WTC11 (cell line): Measurements from ENCODE around the gene APOBR. TPM values are rescaled to one million over a fixed set of nuclear protein-coding genes. Genes with fewer than 3 reads are reported as not detected.

ENCODE experiments used
- ATAC-seq: fragments of 200-7000 bp; cut with Tn5 transposase; 2 replicates; pipeline ENCODE4 v1.10.0; 2021; ENCODE audit warnings: mild to moderate bottlenecking, moderate library complexity
- CTCF ChIA-PET: fragments of 300-600 bp; sonication (Branson Sonifier 250); formaldehyde crosslinking; loops from one replicate; lab custom pipeline; 2021; ENCODE audit warnings: antibody characterized with exemption; lab: Charles Lee
- POLR2A ChIA-PET: fragments of 350-600 bp; sonication (Branson Sonifier 250); formaldehyde crosslinking; loops from one replicate; lab custom pipeline; 2021; ENCODE audit warnings: antibody characterized with exemption; lab: Charles Lee
- DNase-seq: peaks from one replicate; pipeline ENCODE4 v3.0.0; 2021; ENCODE audit warnings: low spot score
- H3K27ac Mint-ChIP-seq: 2 replicates; pipeline ENCODE4 v1.8.0; 2021; ENCODE audit warnings: mixed read lengths
- H3K27me3 Mint-ChIP-seq: 2 replicates; pipeline ENCODE4 v1.8.0; 2021; ENCODE audit warnings: low read depth, mild to moderate bottlenecking, moderate library complexity, mixed read lengths
- H3K36me3 Mint-ChIP-seq: 2 replicates; pipeline ENCODE4 v1.8.0; 2021; ENCODE audit warnings: mixed read lengths
- H3K4me1 Mint-ChIP-seq: 2 replicates; pipeline ENCODE4 v1.8.0; 2022; ENCODE audit warnings: mixed read lengths
- H3K4me3 Mint-ChIP-seq: 2 replicates; pipeline ENCODE4 v1.8.0; 2021; ENCODE audit warnings: mild to moderate bottlenecking, moderate library complexity, mixed read lengths
- H3K9me3 Mint-ChIP-seq: 2 replicates; pipeline ENCODE4 v1.8.0; 2021; ENCODE audit warnings: mixed read lengths
- CREB1 ChIP-seq: sonication (generic); formaldehyde crosslinking; IDR thresholded peaks from 2 replicates; pipeline ENCODE4 v1.8.0; 2023; ENCODE audit warnings: mild to moderate bottlenecking, missing genetic modification reagents
- ELF4 ChIP-seq: sonication (generic); formaldehyde crosslinking; IDR thresholded peaks from 2 replicates; pipeline ENCODE4 v1.8.1; 2022; ENCODE audit warnings: low read depth, mild to moderate bottlenecking, moderate library complexity, missing genetic modification reagents
- ESRRA ChIP-seq: sonication (generic); formaldehyde crosslinking; IDR thresholded peaks from 2 replicates; pipeline ENCODE4 v1.8.1; 2022; ENCODE audit warnings: mild to moderate bottlenecking, missing genetic modification reagents, borderline replicate concordance
- GRHL2 ChIP-seq: fragments of 250-450 bp; sonication (Bioruptor Pico); IDR thresholded peaks from 2 replicates; pipeline ENCODE4 v1.8.0; 2022; ENCODE audit warnings: mild to moderate bottlenecking, moderate library complexity; ENCODE audit not compliant: insufficient replicate concordance, severe bottlenecking
- HMGXB4 ChIP-seq: sonication (generic); formaldehyde crosslinking; IDR thresholded peaks from 2 replicates; pipeline ENCODE4 v1.8.1; 2023; ENCODE audit warnings: mild to moderate bottlenecking, moderate library complexity, missing genetic modification reagents
- JUN ChIP-seq: sonication (generic); formaldehyde crosslinking; IDR thresholded peaks from 2 replicates; pipeline ENCODE4 v1.8.0; 2023; ENCODE audit warnings: mild to moderate bottlenecking, missing genetic modification reagents
- SP1 ChIP-seq: sonication (generic); formaldehyde crosslinking; conservative IDR thresholded peaks from 2 replicates; pipeline ENCODE4 v1.8.1; 2022; ENCODE audit warnings: missing genetic modification reagents
- TP53 ChIP-seq: sonication (generic); formaldehyde crosslinking; IDR thresholded peaks from 2 replicates; pipeline ENCODE4 v1.8.1; 2023; ENCODE audit warnings: mild to moderate bottlenecking, missing genetic modification reagents
- ZNF219 ChIP-seq: sonication (generic); formaldehyde crosslinking; IDR thresholded peaks from 2 replicates; pipeline ENCODE4 v1.8.0; 2023; ENCODE audit warnings: missing genetic modification reagents, mild to moderate bottlenecking, borderline replicate concordance
- ZNF396 ChIP-seq: fragments of 250-450 bp; sonication (Bioruptor Pico); IDR thresholded peaks from 2 replicates; pipeline ENCODE4 v1.8.0; 2021; ENCODE audit warnings: mild to moderate bottlenecking, moderate library complexity, borderline replicate concordance
- ZNF532 ChIP-seq: fragments of 250-450 bp; sonication (Bioruptor Pico); IDR thresholded peaks from 2 replicates; pipeline ENCODE4 v1.9.0; 2021; ENCODE audit warnings: mild to moderate bottlenecking, borderline replicate concordance
- total RNA-seq: library from RNA; stranded (reverse); gene quantifications from 3 replicates; pipeline ENCODE4 v1.2.3, GENCODE V29; 2021
- TF ChIP-seq, protein P1 (sequence below): sonication (generic); formaldehyde crosslinking; conservative IDR thresholded peaks from 2 replicates; pipeline ENCODE4 v1.8.1; 2023; ENCODE audit warnings: mild to moderate bottlenecking, low read depth, missing genetic modification reagents, moderate library complexity
- TF ChIP-seq, protein P2 (sequence below): sonication (generic); formaldehyde crosslinking; IDR thresholded peaks from 2 replicates; pipeline ENCODE4 v1.8.1; 2022; ENCODE audit warnings: low read depth, mild to moderate bottlenecking, moderate library complexity, missing genetic modification reagents, borderline replicate concordance
- TF ChIP-seq, protein P3 (sequence below): sonication (generic); formaldehyde crosslinking; IDR thresholded peaks from 2 replicates; pipeline ENCODE4 v1.8.0; 2023; ENCODE audit warnings: missing genetic modification reagents, mild to moderate bottlenecking, borderline replicate concordance
- TF ChIP-seq, protein P4 (sequence below): sonication (generic); formaldehyde crosslinking; IDR thresholded peaks from 2 replicates; pipeline ENCODE4 v1.8.1; 2023; ENCODE audit warnings: mild to moderate bottlenecking, missing genetic modification reagents, moderate library complexity

APOBR gene
- total RNA-seq, 1 experiment from 2014 or later, result not detected

- ATAC-seq (no peak), DNase-seq (no peak)
- Mint-ChIP-seq H3K36me3 (no peaks in the 10 kb centered on the region), H3K9me3 (no peaks in the 10 kb centered on the region), H3K4me1 (no peaks in the 10 kb centered on the region), H3K4me3 (no peak overlapping the region), H3K27ac (no peak overlapping the region), H3K27me3 (peaks cover 20% of the 10 kb centered on the region)
- ChIA-PET POLR2A (no interaction called here), CTCF (interaction anchor here (0.6 kb wide), 1 partner anchor 24 kb away, joined by 4 read pairs; the partner anchor contains the start of gene NPIPB7)
- TF ChIP-seq GRHL2 (CRISPR knock-in tag) (no peak), ZNF396 (CRISPR knock-in tag) (no peak), HMGXB4 (CRISPR knock-in tag) (no peak), JUN (CRISPR knock-in tag) (no peak), ESRRA (CRISPR knock-in tag) (no peak), CREB1 (CRISPR knock-in tag) (no peak), ZNF532 (CRISPR knock-in tag) (no peak), TP53 (CRISPR knock-in tag) (no peak), ELF4 (CRISPR knock-in tag) (no peak), SP1 (CRISPR knock-in tag) (no peak), ZNF219 (no peak)
- TF ChIP-seq, protein P1, sequence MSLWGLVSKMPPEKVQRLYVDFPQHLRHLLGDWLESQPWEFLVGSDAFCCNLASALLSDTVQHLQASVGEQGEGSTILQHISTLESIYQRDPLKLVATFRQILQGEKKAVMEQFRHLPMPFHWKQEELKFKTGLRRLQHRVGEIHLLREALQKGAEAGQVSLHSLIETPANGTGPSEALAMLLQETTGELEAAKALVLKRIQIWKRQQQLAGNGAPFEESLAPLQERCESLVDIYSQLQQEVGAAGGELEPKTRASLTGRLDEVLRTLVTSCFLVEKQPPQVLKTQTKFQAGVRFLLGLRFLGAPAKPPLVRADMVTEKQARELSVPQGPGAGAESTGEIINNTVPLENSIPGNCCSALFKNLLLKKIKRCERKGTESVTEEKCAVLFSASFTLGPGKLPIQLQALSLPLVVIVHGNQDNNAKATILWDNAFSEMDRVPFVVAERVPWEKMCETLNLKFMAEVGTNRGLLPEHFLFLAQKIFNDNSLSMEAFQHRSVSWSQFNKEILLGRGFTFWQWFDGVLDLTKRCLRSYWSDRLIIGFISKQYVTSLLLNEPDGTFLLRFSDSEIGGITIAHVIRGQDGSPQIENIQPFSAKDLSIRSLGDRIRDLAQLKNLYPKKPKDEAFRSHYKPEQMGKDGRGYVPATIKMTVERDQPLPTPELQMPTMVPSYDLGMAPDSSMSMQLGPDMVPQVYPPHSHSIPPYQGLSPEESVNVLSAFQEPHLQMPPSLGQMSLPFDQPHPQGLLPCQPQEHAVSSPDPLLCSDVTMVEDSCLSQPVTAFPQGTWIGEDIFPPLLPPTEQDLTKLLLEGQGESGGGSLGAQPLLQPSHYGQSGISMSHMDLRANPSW (CRISPR knock-in tag), result no peak
- TF ChIP-seq, protein P2, sequence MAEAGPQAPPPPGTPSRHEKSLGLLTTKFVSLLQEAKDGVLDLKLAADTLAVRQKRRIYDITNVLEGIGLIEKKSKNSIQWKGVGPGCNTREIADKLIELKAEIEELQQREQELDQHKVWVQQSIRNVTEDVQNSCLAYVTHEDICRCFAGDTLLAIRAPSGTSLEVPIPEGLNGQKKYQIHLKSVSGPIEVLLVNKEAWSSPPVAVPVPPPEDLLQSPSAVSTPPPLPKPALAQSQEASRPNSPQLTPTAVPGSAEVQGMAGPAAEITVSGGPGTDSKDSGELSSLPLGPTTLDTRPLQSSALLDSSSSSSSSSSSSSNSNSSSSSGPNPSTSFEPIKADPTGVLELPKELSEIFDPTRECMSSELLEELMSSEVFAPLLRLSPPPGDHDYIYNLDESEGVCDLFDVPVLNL (CRISPR knock-in tag), result no peak
- TF ChIP-seq, protein P3, sequence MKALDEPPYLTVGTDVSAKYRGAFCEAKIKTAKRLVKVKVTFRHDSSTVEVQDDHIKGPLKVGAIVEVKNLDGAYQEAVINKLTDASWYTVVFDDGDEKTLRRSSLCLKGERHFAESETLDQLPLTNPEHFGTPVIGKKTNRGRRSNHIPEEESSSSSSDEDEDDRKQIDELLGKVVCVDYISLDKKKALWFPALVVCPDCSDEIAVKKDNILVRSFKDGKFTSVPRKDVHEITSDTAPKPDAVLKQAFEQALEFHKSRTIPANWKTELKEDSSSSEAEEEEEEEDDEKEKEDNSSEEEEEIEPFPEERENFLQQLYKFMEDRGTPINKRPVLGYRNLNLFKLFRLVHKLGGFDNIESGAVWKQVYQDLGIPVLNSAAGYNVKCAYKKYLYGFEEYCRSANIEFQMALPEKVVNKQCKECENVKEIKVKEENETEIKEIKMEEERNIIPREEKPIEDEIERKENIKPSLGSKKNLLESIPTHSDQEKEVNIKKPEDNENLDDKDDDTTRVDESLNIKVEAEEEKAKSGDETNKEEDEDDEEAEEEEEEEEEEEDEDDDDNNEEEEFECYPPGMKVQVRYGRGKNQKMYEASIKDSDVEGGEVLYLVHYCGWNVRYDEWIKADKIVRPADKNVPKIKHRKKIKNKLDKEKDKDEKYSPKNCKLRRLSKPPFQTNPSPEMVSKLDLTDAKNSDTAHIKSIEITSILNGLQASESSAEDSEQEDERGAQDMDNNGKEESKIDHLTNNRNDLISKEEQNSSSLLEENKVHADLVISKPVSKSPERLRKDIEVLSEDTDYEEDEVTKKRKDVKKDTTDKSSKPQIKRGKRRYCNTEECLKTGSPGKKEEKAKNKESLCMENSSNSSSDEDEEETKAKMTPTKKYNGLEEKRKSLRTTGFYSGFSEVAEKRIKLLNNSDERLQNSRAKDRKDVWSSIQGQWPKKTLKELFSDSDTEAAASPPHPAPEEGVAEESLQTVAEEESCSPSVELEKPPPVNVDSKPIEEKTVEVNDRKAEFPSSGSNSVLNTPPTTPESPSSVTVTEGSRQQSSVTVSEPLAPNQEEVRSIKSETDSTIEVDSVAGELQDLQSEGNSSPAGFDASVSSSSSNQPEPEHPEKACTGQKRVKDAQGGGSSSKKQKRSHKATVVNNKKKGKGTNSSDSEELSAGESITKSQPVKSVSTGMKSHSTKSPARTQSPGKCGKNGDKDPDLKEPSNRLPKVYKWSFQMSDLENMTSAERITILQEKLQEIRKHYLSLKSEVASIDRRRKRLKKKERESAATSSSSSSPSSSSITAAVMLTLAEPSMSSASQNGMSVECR (CRISPR knock-in tag), result no peak
- TF ChIP-seq, protein P4, sequence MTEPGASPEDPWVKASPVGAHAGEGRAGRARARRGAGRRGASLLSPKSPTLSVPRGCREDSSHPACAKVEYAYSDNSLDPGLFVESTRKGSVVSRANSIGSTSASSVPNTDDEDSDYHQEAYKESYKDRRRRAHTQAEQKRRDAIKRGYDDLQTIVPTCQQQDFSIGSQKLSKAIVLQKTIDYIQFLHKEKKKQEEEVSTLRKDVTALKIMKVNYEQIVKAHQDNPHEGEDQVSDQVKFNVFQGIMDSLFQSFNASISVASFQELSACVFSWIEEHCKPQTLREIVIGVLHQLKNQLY (CRISPR knock-in tag), result no peak
These were observed 1.6 kb downstream of the APOBR start for GRCh38 chr16:28495795-28496749.
